Lower leg skin (tissue), 3 donors: ENCODE results near the gene ST6GAL1.

Experiments
- CTCF ChIP-seq, 3 donors: fragments of 450-650 bp; IDR thresholded peaks; one replicate each; pipeline ENCODE4 v1.5.1; 2016; ENCODE audit warnings: antibody characterized with exemption in 3 of 3, mild to moderate bottlenecking in 3 of 3, moderate library complexity in 2 of 3
- POLR2A ChIP-seq, 2 donors: fragments of 450-650 bp; IDR thresholded peaks; one replicate each; pipeline ENCODE4 v1.6.1; 2016 to 2017; ENCODE audit warnings: antibody characterized with exemption in 2 of 2, mild to moderate bottlenecking in 1 of 2, moderate library complexity in 1 of 2

DNA sequence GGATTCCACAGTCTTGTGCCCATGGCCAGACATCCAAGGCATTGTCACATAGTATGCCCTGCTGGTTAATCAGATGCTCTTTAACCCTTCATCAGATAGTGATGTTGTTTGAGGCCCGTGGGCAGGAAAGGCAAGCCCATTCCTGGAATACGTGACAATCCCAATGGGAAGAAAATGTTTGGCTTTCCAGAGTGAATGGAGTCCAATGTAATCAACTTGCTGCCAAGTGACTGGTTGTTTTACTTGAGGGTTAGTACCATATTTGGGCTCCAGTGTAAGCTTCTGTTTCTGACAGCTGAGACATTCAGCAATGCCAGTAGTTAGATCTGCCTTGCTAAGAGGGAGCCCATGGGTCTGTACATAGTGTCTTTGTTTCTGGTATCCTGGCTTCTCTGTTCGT lies 177.7 kb downstream of the ST6GAL1 start:
- TF ChIP-seq CTCF (IDR thresholded peaks at IDR 0.05) = no peak
- TF ChIP-seq POLR2A (IDR thresholded peaks at IDR 0.05) = no peak
